HepG2 (cell line): ENCODE data around the gene MED19. TPM values are rescaled to one million over a fixed set of nuclear protein-coding genes. Genes with fewer than 3 reads are reported as not detected.

Experiments
- AGO2 ChIP-seq: fragments of 200-400 bp; formaldehyde crosslinking; optimal IDR thresholded peaks from 2 replicates; pipeline ENCODE3; 2017; ENCODE audit warnings: mild to moderate bottlenecking, low read depth, low read length, moderate library complexity
- BRCA1 ChIP-seq: sonication (generic); formaldehyde crosslinking; IDR thresholded peaks from 2 replicates; pipeline ENCODE4 v1.4.0; 2020; ENCODE audit warnings: missing genetic modification reagents
- GPBP1L1 ChIP-seq: sonication (generic); formaldehyde crosslinking; IDR thresholded peaks from 2 replicates; pipeline ENCODE4 v1.5.0; 2020; ENCODE audit warnings: mild to moderate bottlenecking, missing genetic modification reagents
- HDAC1 ChIP-seq: sonication (generic); formaldehyde crosslinking; IDR thresholded peaks from 2 replicates; pipeline ENCODE4 v1.5.1; 2020; ENCODE audit warnings: mild to moderate bottlenecking, missing genetic modification reagents
- IRF1 ChIP-seq: sonication (generic); formaldehyde crosslinking; IDR thresholded peaks from 2 replicates; pipeline ENCODE4 v1.4.0; 2020; ENCODE audit warnings: low read depth, mild to moderate bottlenecking, missing genetic modification reagents
- NFYB ChIP-seq: sonication (generic); formaldehyde crosslinking; IDR thresholded peaks from 2 replicates; pipeline ENCODE4 v1.4.0; 2020; ENCODE audit warnings: missing genetic modification reagents
- PITX1 ChIP-seq: sonication (generic); formaldehyde crosslinking; IDR thresholded peaks from 2 replicates; pipeline ENCODE4 v1.5.1; 2020; ENCODE audit warnings: mild to moderate bottlenecking, missing genetic modification reagents
- POLR2AphosphoS5 ChIP-seq: IDR thresholded peaks from 2 replicates; pipeline ENCODE4 v1.6.1; 2012; ENCODE audit warnings: low read depth, low read length
- RFX1 ChIP-seq: fragments of 450-650 bp; IDR thresholded peaks from 2 replicates; pipeline ENCODE4 v1.6.1; 2017
- SNAPC4 ChIP-seq: sonication (generic); formaldehyde crosslinking; IDR thresholded peaks from 2 replicates; pipeline ENCODE4 v1.4.0; 2020; ENCODE audit warnings: mild to moderate bottlenecking, missing genetic modification reagents
- ZBTB49 ChIP-seq: sonication (generic); formaldehyde crosslinking; IDR thresholded peaks from 2 replicates; pipeline ENCODE4 v1.4.0; 2020; ENCODE audit warnings: missing genetic modification reagents, borderline replicate concordance
- ZNF343 ChIP-seq: sonication (generic); formaldehyde crosslinking; IDR thresholded peaks from 2 replicates; pipeline ENCODE4 v1.4.0; 2020; ENCODE audit warnings: mild to moderate bottlenecking, missing genetic modification reagents
- ZNF740 ChIP-seq: sonication (generic); formaldehyde crosslinking; IDR thresholded peaks from 2 replicates; pipeline ENCODE4 v1.4.0; 2020; ENCODE audit warnings: missing genetic modification reagents
- ZNF770 ChIP-seq: sonication (generic); formaldehyde crosslinking; IDR thresholded peaks from 2 replicates; pipeline ENCODE4 v1.5.0; 2020; ENCODE audit warnings: mild to moderate bottlenecking, missing genetic modification reagents
- ZSCAN25 ChIP-seq: sonication (generic); formaldehyde crosslinking; IDR thresholded peaks from 2 replicates; pipeline ENCODE4 v1.8.0; 2022; ENCODE audit warnings: mild to moderate bottlenecking, missing genetic modification reagents
- ZSCAN29 ChIP-seq: sonication (generic); formaldehyde crosslinking; conservative IDR thresholded peaks from 2 replicates; pipeline ENCODE4 v1.4.0; 2020; ENCODE audit warnings: mild to moderate bottlenecking, missing genetic modification reagents
- polyA plus RNA-seq, 8 experiments: library from polyadenylated mRNA; depleted of rRNA in 3 of 8; stranded (reverse) in 7 of 8; unstranded in 1 of 8; fragments of >200 nt; fragmentation: Illumina TruSeq in 4 of 8; extraction: Trizol in 4 of 8; gene quantifications; 2 replicates each; pipeline versions ENCODE4 v1.2.1 to v1.2.3, GENCODE V29; 2011 to 2016; ENCODE audit warnings: low read depth in 4 of 8, missing spikeins in 1 of 8, mixed read lengths in 1 of 8; ENCODE audit not compliant: insufficient read depth in 1 of 8
- total RNA-seq, 5 experiments: library from RNA; depleted of rRNA; stranded (reverse); fragments of >200 nt; fragmentation: Illumina TruSeq; extraction: Trizol; gene quantifications; 2 replicates each; pipeline ENCODE4 v1.2.3, GENCODE V29; 2016; ENCODE audit warnings: low read depth in 1 of 5

Gene MED19
- total and polyA plus RNA-seq, 2 of the 13 experiments (the other 11 are each of a cell fraction or from before 2014, with no cell fraction given): 12.9 to 13.8 TPM

GRCh38 chr11:57667117-57667735 is 44.8 kb downstream of the MED19 start (continued):
- TF ChIP-seq BRCA1 (CRISPR knock-in tag): peak; percentile 87; the same call in 1 of the 2 replicates
- no peak for TF ChIP-seq ZNF770 (CRISPR knock-in tag)
- peak; percentile 65; the same call in 1 of the 2 replicates for TF ChIP-seq POLR2AphosphoS5
- no peak for TF ChIP-seq ZSCAN29 (CRISPR knock-in tag)
- TF ChIP-seq GPBP1L1: no peak
- no peak for TF ChIP-seq ZNF740 (CRISPR knock-in tag)
- no peak for TF ChIP-seq AGO2
- TF ChIP-seq IRF1 (CRISPR knock-in tag): no peak
- TF ChIP-seq ZBTB49 (CRISPR knock-in tag): no peak
- TF ChIP-seq RFX1: 0 out of 2 replicates have a peak, but pooled peaks have one; percentile 42
- peak; percentile 84 for TF ChIP-seq NFYB (CRISPR knock-in tag)
- peak; percentile 21; the same call in 1 of the 2 replicates for TF ChIP-seq SNAPC4 (CRISPR knock-in tag)
- peak; percentile 11 for TF ChIP-seq PITX1 (CRISPR knock-in tag)
- no peak for TF ChIP-seq ZSCAN25 (CRISPR knock-in tag)
- no peak for TF ChIP-seq ZNF343 (CRISPR knock-in tag)
- TF ChIP-seq HDAC1 (CRISPR knock-in tag): peak; percentile 53; the same call in 1 of the 2 replicates
